Activated CD4-positive, alpha-beta T cell treated with anti-CD3 and anti-CD28 coated beads, Interleukin-2, amount 10 ng/mL, durations not matched to agents 24 days and 14 days (primary cell): ENCODE results near the gene HNRNPM. TPM values are rescaled to one million over a fixed set of nuclear protein-coding genes. Genes with fewer than 3 reads are reported as not detected.
A peak's percentile ranks its signal among the peaks of the same experiment; 100 is the strongest.

Source experiments
- DNase-seq: peaks from one replicate; pipeline ENCODE4 v3.0.0; 2022
- H3K27ac Mint-ChIP-seq: one replicate; pipeline ENCODE4 v1.8.0; 2022; ENCODE audit warnings: mild to moderate bottlenecking, mixed read lengths
- H3K27me3 Mint-ChIP-seq: one replicate; pipeline ENCODE4 v1.8.0; 2022; ENCODE audit warnings: mixed read lengths
- H3K36me3 Mint-ChIP-seq: one replicate; pipeline ENCODE4 v1.8.0; 2022; ENCODE audit warnings: low read depth, mild to moderate bottlenecking, mixed read lengths
- H3K4me1 Mint-ChIP-seq: one replicate; pipeline ENCODE4 v1.8.0; 2021; ENCODE audit warnings: mixed read lengths
- H3K4me3 Mint-ChIP-seq: one replicate; pipeline ENCODE4 v1.8.0; 2022; ENCODE audit warnings: mild to moderate bottlenecking, moderate library complexity, mixed read lengths
- H3K9me3 Mint-ChIP-seq: one replicate; pipeline ENCODE4 v1.8.0; 2021; ENCODE audit warnings: mixed read lengths
- intact Hi-C: fragments of 100-400 bp; cut with micrococcal nuclease; formaldehyde crosslinking; loops from one replicate; pipeline ENCODE4 v1.15.1; 2023
- total RNA-seq: library from RNA; stranded (reverse); gene quantifications from 2 replicates; pipeline ENCODE4 v1.2.3, GENCODE V29; 2022

Gene HNRNPM
- total RNA-seq, 1 donor from 2014 or later, result 349 TPM

DNA sequence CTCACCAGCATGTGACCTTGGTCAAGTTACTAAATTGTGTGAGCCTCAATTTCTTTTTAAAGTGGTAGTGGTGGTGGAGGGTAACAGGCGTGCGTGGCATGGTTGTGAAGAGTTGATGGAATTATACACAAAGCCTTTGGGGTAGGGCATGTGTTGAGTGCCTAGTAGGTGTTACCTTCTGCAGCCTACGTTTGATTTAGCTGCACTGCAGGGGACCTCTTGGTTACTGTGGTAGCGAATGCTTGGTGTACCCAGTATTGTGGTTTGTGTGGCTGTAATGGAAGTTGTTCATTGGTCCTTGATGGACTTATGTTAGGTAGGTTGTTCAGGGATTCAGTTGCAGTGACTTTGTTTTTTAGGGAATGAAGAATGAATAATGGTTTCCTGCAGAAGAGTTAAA, 33.1 kb downstream of the HNRNPM start:
- DNase-seq, result no peak
- H3K36me3 Mint-ChIP-seq, result peaks cover 62% of the 10 kb centered on the region
- peak overlapping the region; percentile 74 for H3K27ac Mint-ChIP-seq
- H3K4me3 Mint-ChIP-seq, result no peak overlapping the region
- intact Hi-C loops, result no loop called here
- peaks cover 44% of the 10 kb centered on the region for H3K4me1 Mint-ChIP-seq
- no peaks in the 10 kb centered on the region for H3K9me3 Mint-ChIP-seq
- no peaks in the 10 kb centered on the region for H3K27me3 Mint-ChIP-seq

DNA sequence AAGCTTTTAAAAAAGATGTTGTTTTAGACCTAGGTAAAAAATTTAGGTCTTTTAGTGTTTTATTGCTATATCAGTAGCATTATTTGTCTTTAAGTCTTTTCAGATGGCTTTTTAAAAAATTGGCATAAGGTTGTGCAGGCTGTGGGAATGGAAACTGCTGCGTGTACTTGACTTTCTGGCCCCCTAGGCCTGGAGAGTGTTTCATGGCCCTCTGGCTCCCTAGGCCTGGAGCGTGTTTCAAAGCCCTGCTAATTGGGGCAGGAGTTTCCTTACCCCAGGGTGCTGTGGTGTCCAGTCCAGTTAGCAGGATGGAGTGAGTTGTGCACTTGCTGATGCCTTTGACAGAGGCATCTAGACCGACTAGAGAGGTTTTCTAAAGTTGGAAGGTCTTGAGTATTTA, 33.8 kb downstream of the HNRNPM start:
- no peaks in the 10 kb centered on the region for H3K9me3 Mint-ChIP-seq
- no peak for DNase-seq
- H3K27me3 Mint-ChIP-seq, result no peaks in the 10 kb centered on the region
- H3K36me3 Mint-ChIP-seq, result peaks cover 61% of the 10 kb centered on the region
- no peak overlapping the region for H3K4me3 Mint-ChIP-seq
- peaks cover 41% of the 10 kb centered on the region for H3K4me1 Mint-ChIP-seq
- intact Hi-C loops, result no loop called here
- peak overlapping the region; percentile 22 for H3K27ac Mint-ChIP-seq

DNA sequence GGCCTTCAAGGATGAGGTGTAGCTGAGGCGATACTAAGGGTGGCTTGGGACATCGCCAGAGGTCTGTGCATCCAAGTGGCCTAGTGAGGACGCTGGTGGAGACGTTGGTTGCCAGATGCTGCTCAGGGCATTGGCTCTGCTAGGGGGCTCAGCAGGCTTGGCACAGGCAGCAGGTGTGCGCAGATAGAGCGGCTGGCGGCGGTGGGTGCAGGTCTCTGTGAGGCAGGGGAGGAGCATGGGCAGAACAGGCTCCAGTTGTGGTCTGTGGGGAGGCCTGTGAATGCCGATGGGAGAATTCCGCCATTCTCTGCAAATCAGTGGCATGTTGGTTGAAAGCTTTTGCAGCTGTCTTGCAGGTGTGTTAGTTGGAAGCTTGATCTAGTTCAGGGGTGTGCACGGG, 36.4 kb downstream of the HNRNPM start:
- Mint-ChIP-seq H3K36me3 (peaks cover 58% of the 10 kb centered on the region), H3K4me1 (peaks cover 33% of the 10 kb centered on the region), H3K27me3 (no peaks in the 10 kb centered on the region), H3K27ac (peak overlapping the region; percentile 39), H3K9me3 (no peaks in the 10 kb centered on the region), H3K4me3 (no peak overlapping the region)
- intact Hi-C loops, result no loop called here
- DNase-seq, result no peak

DNA sequence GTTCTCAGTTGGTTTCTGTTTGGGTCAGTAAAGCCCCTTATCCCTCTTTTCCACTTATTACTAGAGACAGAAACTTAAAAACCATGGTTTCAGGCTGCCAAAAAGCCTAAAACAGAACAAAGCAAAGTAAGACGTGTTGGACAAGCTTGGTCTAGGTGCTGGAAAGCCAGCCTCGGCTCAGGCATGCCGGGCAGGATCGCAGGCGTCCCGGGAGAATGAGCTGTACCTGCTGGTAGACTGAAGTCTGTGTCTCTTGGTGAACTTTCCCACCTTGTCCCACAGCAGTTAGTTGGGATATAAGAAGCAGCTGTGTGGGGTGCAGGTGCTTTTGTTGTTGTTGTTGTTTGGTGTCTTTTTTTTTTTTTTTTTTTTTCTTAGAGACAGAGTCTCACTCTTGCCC, 36.8 kb downstream of the HNRNPM start:
- Mint-ChIP-seq H3K27me3 (no peaks in the 10 kb centered on the region), H3K27ac (peak overlapping the region; percentile 30), H3K36me3 (peaks cover 59% of the 10 kb centered on the region), H3K4me1 (peaks cover 36% of the 10 kb centered on the region), H3K4me3 (no peak overlapping the region), H3K9me3 (no peaks in the 10 kb centered on the region)
- no peak for DNase-seq
- intact Hi-C loops, result no loop called here

DNA sequence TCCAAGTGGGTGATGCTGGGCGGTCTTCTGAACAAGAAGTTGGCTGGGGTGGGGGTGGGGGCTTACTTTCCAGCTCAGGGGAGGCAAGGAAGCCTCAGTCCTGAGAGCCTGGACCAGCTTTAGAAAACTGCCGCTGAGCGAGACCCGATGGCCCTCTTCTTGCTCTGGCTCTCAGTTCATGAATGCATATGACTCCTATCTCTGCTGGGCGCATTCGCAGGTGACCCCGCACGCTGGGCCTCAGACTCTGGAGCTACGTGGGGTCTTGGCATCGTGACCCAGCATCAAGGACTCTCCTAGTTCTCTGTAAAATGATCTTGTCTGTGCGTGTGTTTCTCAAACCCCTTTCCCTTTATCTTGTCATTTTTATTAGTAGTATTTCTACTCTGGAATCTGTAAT, 37.9 kb downstream of the HNRNPM start:
- Mint-ChIP-seq H3K9me3 (no peaks in the 10 kb centered on the region), H3K27me3 (no peaks in the 10 kb centered on the region), H3K4me1 (peaks cover 42% of the 10 kb centered on the region), H3K4me3 (no peak overlapping the region), H3K36me3 (peaks cover 62% of the 10 kb centered on the region), H3K27ac (peak overlapping the region; percentile 56)
- no peak for DNase-seq
- intact Hi-C loops, result no loop called here

DNA sequence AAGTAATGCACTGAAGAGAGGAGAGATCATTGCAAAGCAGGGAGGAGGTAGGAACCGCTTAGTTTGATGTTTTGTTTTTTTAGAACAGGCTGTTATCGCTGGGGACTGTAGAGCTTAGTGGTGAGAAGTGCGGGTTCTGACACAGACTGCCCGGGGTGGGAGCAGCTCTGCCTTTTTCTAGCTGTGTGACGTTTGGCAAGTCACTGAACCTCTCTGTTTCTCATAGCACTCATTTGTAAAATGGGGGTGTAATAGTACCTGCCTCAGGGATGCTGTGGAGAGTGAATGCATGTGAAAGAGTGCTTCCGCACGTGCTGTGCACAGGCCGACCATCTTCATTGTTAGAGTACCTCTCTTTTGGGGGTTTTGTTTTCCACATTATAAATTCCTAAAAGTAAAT, 38.4 kb downstream of the HNRNPM start:
- Mint-ChIP-seq H3K9me3 (no peaks in the 10 kb centered on the region), H3K4me1 (peaks cover 42% of the 10 kb centered on the region), H3K36me3 (peaks cover 62% of the 10 kb centered on the region)

DNA sequence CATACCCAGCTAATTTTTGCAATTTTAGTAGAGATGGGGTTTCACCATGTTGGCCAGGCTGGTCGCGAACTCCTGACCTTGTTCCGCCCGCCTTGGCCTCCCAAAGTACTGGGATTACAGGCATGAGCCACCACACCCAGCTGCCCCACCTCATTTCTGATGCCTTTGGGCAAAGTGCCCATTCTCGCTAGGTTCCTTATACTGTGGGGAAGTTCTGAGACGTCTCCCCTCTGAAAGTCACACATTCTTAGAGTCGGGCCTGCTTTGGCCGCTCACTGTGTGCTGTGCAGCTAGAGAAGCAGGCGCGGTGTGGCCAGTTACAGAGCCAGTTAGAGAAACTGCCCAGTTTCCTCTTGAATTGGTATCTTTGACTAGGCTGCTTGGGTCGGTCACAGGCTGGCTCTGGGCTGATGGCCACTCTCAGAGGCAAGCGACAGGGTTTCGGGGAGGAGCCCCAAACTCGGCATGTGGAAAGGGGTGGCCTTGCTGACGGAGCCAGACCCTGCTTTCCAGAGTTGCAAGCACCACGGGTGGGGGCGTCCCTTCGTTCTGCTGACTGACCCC, 39.6 kb downstream of the HNRNPM start:
- Mint-ChIP-seq H3K4me3 (no peak overlapping the region), H3K9me3 (no peaks in the 10 kb centered on the region), H3K27ac (no peak overlapping the region), H3K27me3 (no peaks in the 10 kb centered on the region), H3K36me3 (peaks cover 68% of the 10 kb centered on the region), H3K4me1 (peaks cover 41% of the 10 kb centered on the region)
- intact Hi-C loops, result no loop called here
- DNase-seq, result no peak

More for the DNA sequence above, 38.4 kb downstream of the HNRNPM start:
- Mint-ChIP-seq H3K4me3 (no peak overlapping the region), H3K27ac (peak overlapping the region; percentile 56), H3K27me3 (no peaks in the 10 kb centered on the region)
- intact Hi-C loops, result no loop called here
- no peak for DNase-seq

DNA sequence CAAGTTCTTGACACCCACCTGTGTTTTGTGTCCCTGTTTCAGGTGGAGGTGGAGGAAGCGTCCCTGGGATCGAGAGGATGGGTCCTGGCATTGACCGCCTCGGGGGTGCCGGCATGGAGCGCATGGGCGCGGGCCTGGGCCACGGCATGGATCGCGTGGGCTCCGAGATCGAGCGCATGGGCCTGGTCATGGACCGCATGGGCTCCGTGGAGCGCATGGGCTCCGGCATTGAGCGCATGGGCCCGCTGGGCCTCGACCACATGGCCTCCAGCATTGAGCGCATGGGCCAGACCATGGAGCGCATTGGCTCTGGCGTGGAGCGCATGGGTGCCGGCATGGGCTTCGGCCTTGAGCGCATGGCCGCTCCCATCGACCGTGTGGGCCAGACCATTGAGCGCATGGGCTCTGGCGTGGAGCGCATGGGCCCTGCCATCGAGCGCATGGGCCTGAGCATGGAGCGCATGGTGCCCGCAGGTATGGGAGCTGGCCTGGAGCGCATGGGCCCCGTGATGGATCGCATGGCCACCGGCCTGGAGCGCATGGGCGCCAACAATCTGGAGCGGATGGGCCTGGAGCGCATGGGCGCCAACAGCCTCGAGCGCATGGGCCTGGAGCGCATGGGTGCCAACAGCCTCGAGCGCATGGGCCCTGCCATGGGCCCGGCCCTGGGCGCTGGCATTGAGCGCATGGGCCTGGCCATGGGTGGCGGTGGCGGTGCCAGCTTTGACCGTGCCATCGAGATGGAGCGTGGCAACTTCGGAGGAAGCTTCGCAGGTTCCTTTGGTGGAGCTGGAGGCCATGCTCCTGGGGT, 41.0 kb downstream of the HNRNPM start:
- no peak overlapping the region for H3K4me3 Mint-ChIP-seq
- DNase-seq, result no peak
- H3K27me3 Mint-ChIP-seq, result no peaks in the 10 kb centered on the region
- H3K27ac Mint-ChIP-seq, result peak overlapping the region; percentile 95
- no peaks in the 10 kb centered on the region for H3K9me3 Mint-ChIP-seq
- H3K36me3 Mint-ChIP-seq, result peaks cover 68% of the 10 kb centered on the region
- intact Hi-C loops, result no loop called here
- H3K4me1 Mint-ChIP-seq, result peaks cover 40% of the 10 kb centered on the region

DNA sequence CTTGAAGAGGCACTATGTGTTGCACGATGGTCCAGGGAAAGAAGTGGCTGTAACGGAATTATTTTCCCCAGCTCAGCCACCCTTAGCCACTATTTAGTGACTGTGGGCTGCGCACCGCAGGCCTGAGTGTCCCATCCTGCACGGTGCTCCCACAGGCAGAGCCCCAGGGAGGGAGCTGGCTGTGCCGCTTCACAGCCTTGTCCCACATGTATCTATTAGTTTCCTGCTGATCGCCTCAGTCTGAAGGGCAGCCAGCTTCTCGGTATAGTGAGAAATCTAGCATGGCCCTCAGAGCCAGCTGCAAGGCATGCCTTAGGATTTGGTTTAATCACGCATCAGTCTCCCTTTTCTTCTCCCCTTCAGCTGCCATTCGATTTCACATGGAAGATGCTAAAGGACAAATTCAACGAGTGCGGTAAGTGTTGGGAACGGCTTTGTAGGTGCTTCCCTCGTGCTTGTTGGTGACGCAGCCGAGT, 41.9 kb downstream of the HNRNPM start:
- Mint-ChIP-seq H3K27ac (peak overlapping the region; percentile 95), H3K4me1 (peaks cover 31% of the 10 kb centered on the region), H3K9me3 (no peaks in the 10 kb centered on the region), H3K4me3 (peak overlapping the region; percentile 68), H3K27me3 (no peaks in the 10 kb centered on the region), H3K36me3 (peaks cover 62% of the 10 kb centered on the region)
- no peak for DNase-seq
- intact Hi-C loops, result no loop called here

DNA sequence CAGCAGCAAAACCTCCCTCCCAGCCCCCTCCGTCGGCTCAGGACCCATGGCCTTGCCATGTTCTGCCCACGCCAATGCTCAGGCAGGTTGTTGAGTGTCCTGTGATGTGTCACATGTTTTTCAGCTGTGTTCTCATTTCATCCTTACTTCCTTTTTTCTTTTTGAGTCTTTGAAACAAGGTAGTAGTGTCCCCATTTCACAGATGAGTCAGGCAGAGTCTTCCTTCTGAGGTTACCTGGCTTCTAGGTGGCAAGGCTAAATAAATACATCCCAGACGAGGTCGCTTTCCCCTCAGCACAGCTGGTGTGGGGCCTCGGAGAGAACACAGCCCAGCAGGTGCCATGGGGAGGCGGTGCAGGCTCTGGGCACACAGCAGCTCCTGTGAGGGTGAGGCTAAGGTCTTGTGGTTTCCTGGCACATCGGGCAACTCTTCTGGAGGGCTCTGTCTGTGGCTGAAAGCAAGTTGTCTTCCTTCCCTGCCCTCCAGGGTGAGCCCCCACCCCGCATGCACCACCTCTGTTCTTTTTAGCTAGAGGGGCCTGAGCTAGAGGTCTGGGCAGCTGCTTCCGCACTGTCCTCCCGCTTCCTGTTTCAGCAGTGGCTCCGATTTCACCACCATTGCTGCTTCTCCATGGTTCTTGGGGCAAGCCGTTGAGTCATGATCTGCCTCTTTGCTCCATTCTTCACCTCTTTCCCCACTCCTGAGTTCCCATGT, 42.5 kb downstream of the HNRNPM start:
- Mint-ChIP-seq H3K27ac (peak overlapping the region; percentile 95), H3K27me3 (no peaks in the 10 kb centered on the region), H3K4me1 (peaks cover 28% of the 10 kb centered on the region), H3K4me3 (peak overlapping the region; percentile 68), H3K9me3 (no peaks in the 10 kb centered on the region), H3K36me3 (peaks cover 58% of the 10 kb centered on the region)
- DNase-seq, result peak; percentile 81
- intact Hi-C loops, result no loop called here

DNA sequence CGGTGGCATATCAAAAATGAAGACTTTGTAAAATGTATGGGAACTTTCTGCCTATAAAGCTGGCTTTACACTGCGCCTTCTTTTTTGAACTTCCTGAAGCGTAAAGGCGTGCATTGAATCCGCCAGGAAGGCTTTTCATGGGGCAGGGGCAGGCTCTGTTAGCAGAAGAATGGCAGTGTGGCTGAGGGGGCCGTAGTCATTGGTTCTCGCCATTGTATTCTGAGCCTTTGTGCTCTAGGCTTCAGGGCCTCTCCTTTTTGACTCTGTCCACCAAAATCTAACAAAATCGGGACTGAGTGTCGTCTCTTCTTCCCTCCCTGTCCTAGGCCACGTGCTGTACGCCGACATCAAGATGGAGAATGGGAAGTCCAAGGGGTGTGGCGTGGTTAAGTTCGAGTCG, 43.6 kb downstream of the HNRNPM start:
- peaks cover 48% of the 10 kb centered on the region for H3K36me3 Mint-ChIP-seq

DNA sequence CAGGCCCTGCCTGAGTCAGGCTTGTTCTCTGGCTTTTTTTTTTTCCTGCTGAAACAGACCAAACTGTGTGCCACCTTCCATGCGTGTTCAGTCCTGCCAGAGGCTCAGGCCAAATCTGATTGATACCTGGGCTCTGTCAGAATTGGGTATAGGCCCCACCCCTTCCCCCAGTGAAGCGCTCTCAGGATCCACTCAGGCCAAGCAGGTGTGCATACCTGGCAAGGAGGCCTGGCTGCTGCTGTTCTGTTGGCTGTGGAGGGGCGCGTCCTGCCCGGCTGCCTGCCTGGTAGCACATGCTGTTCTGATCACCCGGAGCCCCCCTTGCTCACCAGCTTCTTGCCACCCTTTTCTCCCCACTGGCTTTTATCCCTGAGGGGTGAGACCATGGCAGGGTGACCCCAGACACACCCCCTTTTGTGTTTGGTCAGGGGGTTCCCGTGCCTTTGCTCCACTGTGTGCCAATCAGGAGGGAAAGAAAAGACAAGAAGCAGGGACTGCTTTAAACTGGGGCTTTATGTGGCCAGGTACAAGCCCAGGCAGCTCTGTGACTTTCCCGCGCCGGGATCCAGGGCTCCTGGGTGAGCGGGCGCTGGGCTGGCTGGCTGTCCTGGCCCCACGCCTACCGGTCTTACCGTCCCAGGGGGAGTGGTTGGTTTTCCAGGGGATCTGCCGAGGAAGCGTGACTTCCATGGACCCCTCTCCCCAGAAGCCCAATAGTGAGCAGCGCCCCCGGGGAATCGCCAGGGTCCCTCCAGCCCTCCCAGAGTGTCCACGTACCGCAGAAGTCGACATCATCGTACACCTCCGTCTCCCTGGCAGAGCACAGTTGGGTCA, 45.0 kb downstream of the HNRNPM start:
- Mint-ChIP-seq H3K27ac (no peak overlapping the region), H3K36me3 (peaks cover 41% of the 10 kb centered on the region), H3K27me3 (no peaks in the 10 kb centered on the region), H3K9me3 (no peaks in the 10 kb centered on the region), H3K4me3 (no peak overlapping the region), H3K4me1 (peaks cover 27% of the 10 kb centered on the region)
- intact Hi-C loops, result no loop called here
- DNase-seq, result no peak

More for the DNA sequence above, 43.6 kb downstream of the HNRNPM start:
- Mint-ChIP-seq H3K27ac (peak overlapping the region; percentile 95), H3K27me3 (no peaks in the 10 kb centered on the region), H3K4me1 (peaks cover 23% of the 10 kb centered on the region), H3K4me3 (no peak overlapping the region), H3K9me3 (no peaks in the 10 kb centered on the region)
- DNase-seq, result no peak
- intact Hi-C loops, result no loop called here

DNA sequence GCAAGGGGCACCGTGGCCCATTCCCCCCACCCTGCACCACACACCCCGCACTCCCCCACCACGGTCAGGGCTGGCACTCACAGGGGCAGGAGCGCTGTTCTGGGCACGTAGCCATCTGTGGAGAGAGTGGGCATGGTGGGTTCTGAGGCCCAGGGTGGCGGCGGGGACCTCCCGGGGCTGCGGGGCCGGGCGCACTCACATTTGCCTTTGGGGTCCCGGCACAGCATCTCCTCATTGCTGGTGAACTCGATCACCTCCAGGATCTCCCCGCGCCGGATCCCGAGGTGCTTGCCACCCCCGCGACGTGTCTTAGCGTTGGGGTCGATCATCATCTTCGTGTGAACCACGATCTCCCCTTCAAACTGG, 45.6 kb downstream of the HNRNPM start:
- intact Hi-C loops, result no loop called here
- H3K9me3 Mint-ChIP-seq, result no peaks in the 10 kb centered on the region
- H3K4me1 Mint-ChIP-seq, result peaks cover 28% of the 10 kb centered on the region
- no peak overlapping the region for H3K27ac Mint-ChIP-seq
- H3K36me3 Mint-ChIP-seq, result peaks cover 35% of the 10 kb centered on the region
- H3K27me3 Mint-ChIP-seq, result no peaks in the 10 kb centered on the region
- DNase-seq, result no peak
- H3K4me3 Mint-ChIP-seq, result no peak overlapping the region
